PFSK-1 (cell line): Measurements from ENCODE around the gene INO80D.

Source experiments
- FOXP2 ChIP-seq: optimal IDR thresholded peaks from 2 replicates; pipeline ENCODE3; 2011; ENCODE audit warnings: borderline replicate concordance, control low read depth, inconsistent platforms; ENCODE audit not compliant: insufficient read depth; ENCODE audit errors: extremely low read length, extremely low read depth
- POLR2AphosphoS5 ChIP-seq: IDR thresholded peaks from 2 replicates; pipeline ENCODE4 v1.6.1; 2012; ENCODE audit warnings: low read depth, mild to moderate bottlenecking, control low read depth, low read length, moderate library complexity
- REST ChIP-seq, 2 experiments: IDR thresholded peaks; 2 replicates each; pipeline versions ENCODE4 v1.6.1 to v1.8.0; 2011 to 2012; ENCODE audit warnings: low read depth in 2 of 2, low read length in 2 of 2, control low read depth in 1 of 2, inconsistent platforms in 1 of 2, mild to moderate bottlenecking in 1 of 2, moderate library complexity in 1 of 2; ENCODE audit not compliant: insufficient read depth in 1 of 2
- SIN3A ChIP-seq: IDR thresholded peaks from 2 replicates; pipeline ENCODE4 v1.6.1; 2012; ENCODE audit warnings: mild to moderate bottlenecking, low read length, moderate library complexity, borderline replicate concordance; ENCODE audit not compliant: insufficient read depth
- TAF1 ChIP-seq: IDR thresholded peaks from 2 replicates; pipeline ENCODE4 v1.6.1; 2012; ENCODE audit warnings: low read length, control low read depth, borderline replicate concordance; ENCODE audit not compliant: insufficient read depth

Gene INO80D

GRCh38 chr2:206051912-206052311, 34.1 kb downstream of the INO80D start:
- no peak for TF ChIP-seq POLR2AphosphoS5
- TF ChIP-seq SIN3A, result no peak
- no peak for TF ChIP-seq TAF1
- TF ChIP-seq FOXP2, result no peak
- TF ChIP-seq REST (IDR thresholded peaks at IDR 0.05; ENCODE audit: insufficient read depth in 1 of 2, low read depth in 2 of 2, low read length in 2 of 2), result no peak

GRCh38 chr2:206049392-206049791, 36.6 kb downstream of the INO80D start:
- TF ChIP-seq POLR2AphosphoS5, result no peak
- TF ChIP-seq FOXP2, result no peak
- TF ChIP-seq REST (IDR thresholded peaks at IDR 0.05; ENCODE audit: insufficient read depth in 1 of 2, low read depth in 2 of 2, low read length in 2 of 2), result no peak
- no peak for TF ChIP-seq TAF1
- no peak for TF ChIP-seq SIN3A

- TF ChIP-seq POLR2AphosphoS5, result no peak
- no peak for TF ChIP-seq FOXP2
- no peak for TF ChIP-seq REST (IDR thresholded peaks at IDR 0.05; ENCODE audit: insufficient read depth in 1 of 2, low read depth in 2 of 2, low read length in 2 of 2)
- TF ChIP-seq SIN3A, result no peak
- TF ChIP-seq TAF1, result no peak
Measured at GRCh38 chr2:206045251-206045650, 40.7 kb downstream of the INO80D start.

- TF ChIP-seq REST (IDR thresholded peaks at IDR 0.05; ENCODE audit: insufficient read depth in 1 of 2, low read depth in 2 of 2, low read length in 2 of 2), result no peak
- TF ChIP-seq SIN3A, result no peak
- TF ChIP-seq POLR2AphosphoS5, result no peak
- TF ChIP-seq FOXP2, result no peak
- TF ChIP-seq TAF1, result no peak
Measured at GRCh38 chr2:206040525-206040924, 45.4 kb downstream of the INO80D start.

- TF ChIP-seq POLR2AphosphoS5 (no peak), FOXP2 (no peak), REST (IDR thresholded peaks at IDR 0.05; ENCODE audit: insufficient read depth in 1 of 2, low read depth in 2 of 2, low read length in 2 of 2) (no peak), TAF1 (no peak), SIN3A (no peak)
Measured at GRCh38 chr2:206031950-206032567, 53.9 kb downstream of the INO80D start.
